ENCODE results near the gene MROH2B. TPM values are rescaled to one million over a fixed set of nuclear protein-coding genes. Genes with fewer than 3 reads are reported as not detected.

MROH2B gene
- total RNA-seq, 4 donors from 2014 or later: not detected

- Histone ChIP-seq H3K4me1 (no peaks in the 10 kb centered on the region), H3K36me3 (no peaks in the 10 kb centered on the region), H3K27ac (no peak overlapping the region), H3K27me3 (no peaks in the 10 kb centered on the region), H3K4me3 (no peak overlapping the region), H3K9me3 (no peaks in the 10 kb centered on the region)
- TF ChIP-seq, protein P1, sequence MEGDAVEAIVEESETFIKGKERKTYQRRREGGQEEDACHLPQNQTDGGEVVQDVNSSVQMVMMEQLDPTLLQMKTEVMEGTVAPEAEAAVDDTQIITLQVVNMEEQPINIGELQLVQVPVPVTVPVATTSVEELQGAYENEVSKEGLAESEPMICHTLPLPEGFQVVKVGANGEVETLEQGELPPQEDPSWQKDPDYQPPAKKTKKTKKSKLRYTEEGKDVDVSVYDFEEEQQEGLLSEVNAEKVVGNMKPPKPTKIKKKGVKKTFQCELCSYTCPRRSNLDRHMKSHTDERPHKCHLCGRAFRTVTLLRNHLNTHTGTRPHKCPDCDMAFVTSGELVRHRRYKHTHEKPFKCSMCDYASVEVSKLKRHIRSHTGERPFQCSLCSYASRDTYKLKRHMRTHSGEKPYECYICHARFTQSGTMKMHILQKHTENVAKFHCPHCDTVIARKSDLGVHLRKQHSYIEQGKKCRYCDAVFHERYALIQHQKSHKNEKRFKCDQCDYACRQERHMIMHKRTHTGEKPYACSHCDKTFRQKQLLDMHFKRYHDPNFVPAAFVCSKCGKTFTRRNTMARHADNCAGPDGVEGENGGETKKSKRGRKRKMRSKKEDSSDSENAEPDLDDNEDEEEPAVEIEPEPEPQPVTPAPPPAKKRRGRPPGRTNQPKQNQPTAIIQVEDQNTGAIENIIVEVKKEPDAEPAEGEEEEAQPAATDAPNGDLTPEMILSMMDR (IDR thresholded peaks at IDR 0.05): no peak
- TF ChIP-seq POLR2A (IDR thresholded peaks at IDR 0.05): no peak
- intact Hi-C loops (cut with DNase I; ENCODE audit: low total_unique reads): no loop called here
- DNase-seq: no peak
Observed at GRCh38 chr5:41004931-41005330, 66.2 kb downstream of the MROH2B start.

GRCh38 chr5:41003670-41004376 lies 67.3 kb downstream of the MROH2B start:
- no peak for DNase-seq
- no peaks in the 10 kb centered on the region for H3K36me3 ChIP-seq
- TF ChIP-seq, protein P1 (IDR thresholded peaks at IDR 0.05): no peak
- TF ChIP-seq POLR2A (IDR thresholded peaks at IDR 0.05): no peak
- H3K9me3 ChIP-seq: no peaks in the 10 kb centered on the region
- no peak overlapping the region for H3K27ac ChIP-seq
- intact Hi-C loops (cut with DNase I; ENCODE audit: low total_unique reads): no loop called here
- no peak overlapping the region for H3K4me3 ChIP-seq
- no peaks in the 10 kb centered on the region for H3K27me3 ChIP-seq
- H3K4me1 ChIP-seq: no peaks in the 10 kb centered on the region

DNA sequence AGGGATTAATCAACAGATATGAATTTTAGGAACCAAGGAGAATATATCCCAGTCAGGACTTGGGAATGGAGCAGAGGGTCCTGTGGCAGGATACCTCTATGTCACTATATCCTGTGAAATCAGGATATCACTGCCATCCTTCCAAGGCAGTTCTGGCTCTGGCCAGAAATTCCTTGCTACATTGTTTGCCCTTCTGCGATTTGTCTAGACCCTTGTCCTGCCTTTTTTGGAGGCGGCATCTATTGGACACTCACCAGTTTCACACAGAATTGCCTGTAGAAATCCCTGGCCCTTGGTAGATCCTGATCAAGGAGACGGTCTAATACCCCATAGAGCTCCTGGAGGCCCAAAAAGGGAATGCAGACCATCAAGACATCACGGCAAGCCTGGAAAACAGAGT lies 71.2 kb downstream of the MROH2B start:
- DNase-seq: no peak
- intact Hi-C loops (cut with DNase I; ENCODE audit: low total_unique reads): no loop called here

DNA sequence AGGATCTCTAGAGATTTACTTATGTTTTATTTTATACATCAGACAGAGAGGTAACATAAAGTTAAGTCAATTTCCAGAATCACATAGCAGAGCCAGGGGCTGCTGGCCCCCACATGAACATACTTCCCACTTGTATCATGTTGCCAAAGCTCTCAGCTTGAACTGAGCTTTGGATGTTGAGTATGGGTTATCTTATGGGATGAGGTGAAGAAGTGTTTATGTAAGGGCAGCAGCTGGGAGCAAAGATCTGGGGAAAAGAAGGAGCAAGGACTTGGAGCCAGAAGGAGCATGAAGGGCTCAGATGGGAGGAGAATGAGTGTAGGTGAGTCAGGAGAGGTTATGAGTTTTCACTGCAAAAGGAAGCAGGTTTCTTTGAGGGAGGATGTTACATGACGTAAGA lies 72.0 kb downstream of the MROH2B start:
- no peaks in the 10 kb centered on the region for H3K9me3 ChIP-seq
- no peak overlapping the region for H3K27ac ChIP-seq
- intact Hi-C loops (cut with DNase I; ENCODE audit: low total_unique reads): no loop called here
- no peaks in the 10 kb centered on the region for H3K4me1 ChIP-seq
- H3K27me3 ChIP-seq: no peaks in the 10 kb centered on the region
- DNase-seq: no peak
- TF ChIP-seq POLR2A (IDR thresholded peaks at IDR 0.05): no peak
- TF ChIP-seq, protein P1 (IDR thresholded peaks at IDR 0.05): no peak
- H3K36me3 ChIP-seq: no peaks in the 10 kb centered on the region
- H3K4me3 ChIP-seq: no peak overlapping the region

More for the DNA sequence above, 71.2 kb downstream of the MROH2B start:
- H3K4me1 ChIP-seq: no peaks in the 10 kb centered on the region
- no peaks in the 10 kb centered on the region for H3K27me3 ChIP-seq
- no peak overlapping the region for H3K27ac ChIP-seq
- TF ChIP-seq, protein P1 (IDR thresholded peaks at IDR 0.05): no peak
- TF ChIP-seq POLR2A (IDR thresholded peaks at IDR 0.05): no peak
- no peak overlapping the region for H3K4me3 ChIP-seq
- no peaks in the 10 kb centered on the region for H3K9me3 ChIP-seq
- H3K36me3 ChIP-seq: no peaks in the 10 kb centered on the region

DNA sequence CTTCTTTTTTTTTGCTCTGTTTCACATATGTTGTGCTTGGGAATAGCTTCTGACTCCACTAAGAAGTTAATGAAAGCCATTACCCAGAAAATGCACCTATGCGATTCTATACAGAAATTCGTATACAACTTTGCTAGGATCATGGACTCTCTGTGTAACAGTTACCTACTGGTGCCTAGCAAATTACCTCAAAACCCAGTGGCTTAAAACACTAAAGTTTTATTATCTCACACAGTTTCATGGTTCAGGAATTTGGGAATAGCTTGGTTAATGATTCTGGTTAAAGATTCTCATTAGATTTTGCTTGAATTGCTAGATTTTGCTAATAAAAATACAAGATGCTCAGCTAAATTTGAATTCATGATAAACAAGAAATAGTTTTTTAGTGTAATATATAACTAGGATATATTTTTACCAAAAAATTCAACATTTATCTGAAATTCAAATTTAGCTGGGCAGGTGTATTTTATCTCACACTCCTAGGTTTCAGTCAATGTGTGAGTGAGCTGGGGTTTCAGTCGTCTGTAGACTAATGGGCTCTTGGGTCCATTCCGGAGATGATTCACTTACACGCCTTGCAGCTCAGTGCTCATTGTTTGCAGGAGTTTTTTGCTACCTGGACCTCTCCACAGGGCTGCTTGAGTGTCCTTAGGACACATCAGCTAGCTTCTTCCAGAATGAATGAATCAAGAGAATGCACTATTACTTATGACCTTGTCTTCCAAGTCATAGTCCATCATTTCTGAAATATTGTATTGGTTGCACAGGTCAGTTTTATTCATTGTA lies 75.1 kb downstream of the MROH2B start:
- Histone ChIP-seq H3K4me3 (no peak overlapping the region), H3K36me3 (no peaks in the 10 kb centered on the region), H3K9me3 (no peaks in the 10 kb centered on the region), H3K4me1 (no peaks in the 10 kb centered on the region), H3K27ac (no peak overlapping the region), H3K27me3 (no peaks in the 10 kb centered on the region)
- DNase-seq: no peak
- intact Hi-C loops (cut with DNase I; ENCODE audit: low total_unique reads): no loop called here
- no peak for TF ChIP-seq POLR2A (IDR thresholded peaks at IDR 0.05)
- TF ChIP-seq, protein P1 (IDR thresholded peaks at IDR 0.05): no peak
